Right kidney (tissue), 9 donors: ENCODE data around the gene ZNF529.
"Not testable (repeated sequence)": the region's sequence is repeated elsewhere in the genome, so short reads cannot be mapped to it uniquely, and the experiment has no call there.

Experiments used
- DNase-seq: peaks from one replicate; pipeline ENCODE4 v3.0.0-alpha.2; 2016
- long read RNA-seq, 8 donors: transcript quantifications; one replicate each; lab custom pipeline, GENCODE V29; 2026

The ZNF529 gene
- long read RNA-seq, donor 1, full-length matches to known transcripts: 1 of 21 reads
- long read RNA-seq, donor 1, partial matches to known transcripts: 20 of 21 reads
- long read RNA-seq, donor 1, other reads (novel, unspliced or antisense): 0 of 21 reads
- long read RNA-seq, donor 2: 0 reads
- long read RNA-seq, donor 3, full-length matches to known transcripts: 1 of 1 reads
- long read RNA-seq, donor 3, partial matches to known transcripts: 0 of 1 reads
- long read RNA-seq, donor 3, other reads (novel, unspliced or antisense): 0 of 1 reads
- long read RNA-seq, donor 4, full-length matches to known transcripts: 2 of 2 reads
- long read RNA-seq, donor 4, partial matches to known transcripts: 0 of 2 reads
- long read RNA-seq, donor 4, other reads (novel, unspliced or antisense): 0 of 2 reads
- long read RNA-seq, donor 5, full-length matches to known transcripts: 6 of 6 reads
- long read RNA-seq, donor 5, partial matches to known transcripts: 0 of 6 reads
- long read RNA-seq, donor 5, other reads (novel, unspliced or antisense): 0 of 6 reads
- long read RNA-seq, donor 6: 0 reads
- long read RNA-seq, donor 7: 0 reads
- long read RNA-seq, donor 8, partial matches to known transcripts: 0 of 1 reads
- long read RNA-seq, donor 8, other reads (novel, unspliced or antisense): 0 of 1 reads

- peak; percentile 95 for DNase-seq
These were observed at the start of gene ZNF529 for GRCh38 chr19:36573020-36573894. Gene ZNF529, minus strand, starts transcription at chr19:36573292. Its CDS starts 946 bp downstream, at chr19:36572346.

DNA sequence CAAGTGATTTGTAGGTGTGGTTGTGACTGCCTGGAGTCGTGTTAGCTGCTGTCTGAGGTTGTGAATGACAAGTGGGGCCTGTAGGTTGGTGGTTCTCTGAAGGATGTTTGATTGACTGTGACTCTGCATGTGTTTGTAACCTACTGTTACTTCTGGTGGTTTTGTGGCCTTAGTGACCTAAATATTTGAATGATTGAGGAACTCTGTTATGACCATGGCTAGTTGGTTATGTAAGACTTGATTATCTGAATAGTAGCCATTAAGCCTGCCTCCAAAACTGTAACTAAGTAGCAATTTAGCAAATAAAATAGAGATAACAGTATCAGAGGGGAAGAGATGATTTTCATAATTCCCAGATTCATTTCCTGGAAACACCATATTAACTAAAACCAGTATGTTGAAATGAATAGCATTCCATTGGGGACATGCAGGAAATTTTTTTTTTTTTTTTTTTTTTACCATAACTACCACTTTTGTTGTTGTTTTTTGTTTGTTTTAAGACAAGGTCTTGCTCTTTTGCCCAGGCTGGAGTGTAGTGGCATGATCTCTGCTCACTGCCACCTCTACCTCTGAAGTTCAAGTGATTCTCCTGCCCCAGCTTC lies 32.9 kb upstream of the ZNF529 start:
- no peak for DNase-seq

DNA sequence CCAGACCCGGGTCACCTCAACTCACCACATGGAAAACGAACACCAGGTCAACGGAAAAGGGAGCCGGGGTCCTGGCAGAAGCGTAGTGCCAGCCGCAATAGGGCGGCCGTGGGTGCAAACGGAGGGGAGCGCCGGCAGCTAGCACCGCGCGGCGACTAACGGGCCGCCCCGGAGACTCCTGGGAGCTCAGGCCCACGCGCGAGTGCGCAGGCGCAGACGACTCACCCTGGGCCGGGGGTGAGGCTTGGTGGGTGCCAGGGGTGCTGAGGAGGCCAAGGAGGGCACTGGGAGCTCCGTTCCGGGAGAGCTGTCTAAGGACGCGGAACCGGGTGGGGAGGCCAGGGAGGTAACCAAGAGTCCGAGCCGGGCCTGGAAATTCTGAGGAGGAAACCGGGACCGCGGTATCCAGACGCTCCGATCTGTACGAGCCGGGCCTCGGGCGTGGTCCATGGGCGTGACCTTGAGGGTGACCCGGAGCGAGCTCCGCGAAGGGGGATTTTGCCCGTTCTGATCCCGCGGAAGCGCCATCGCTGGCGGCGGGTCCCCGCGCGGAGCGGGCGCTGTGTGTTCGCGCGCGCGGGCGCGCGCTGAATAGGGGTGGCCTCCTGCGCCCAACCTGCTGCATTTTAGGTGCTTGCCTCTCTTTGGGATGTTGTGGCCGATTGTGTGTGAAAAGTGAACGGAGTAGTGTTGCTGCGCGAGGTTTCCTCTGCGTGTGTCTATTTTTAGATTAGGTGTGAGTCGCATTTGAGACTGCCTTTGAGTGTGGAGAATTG lies 32.2 kb upstream of the ZNF529 start, which contains the start of gene ZNF382:
Gene ZNF382, plus strand, starts transcription at position 213 of the 776 bp plus-strand sequence. CDS start 4,602 bp downstream, outside the sequence.
- peak; percentile 87 for DNase-seq

- DNase-seq: no peak
These were observed 31.6 kb upstream of the ZNF529 start for GRCh38 chr19:36604656-36605100.

DNA sequence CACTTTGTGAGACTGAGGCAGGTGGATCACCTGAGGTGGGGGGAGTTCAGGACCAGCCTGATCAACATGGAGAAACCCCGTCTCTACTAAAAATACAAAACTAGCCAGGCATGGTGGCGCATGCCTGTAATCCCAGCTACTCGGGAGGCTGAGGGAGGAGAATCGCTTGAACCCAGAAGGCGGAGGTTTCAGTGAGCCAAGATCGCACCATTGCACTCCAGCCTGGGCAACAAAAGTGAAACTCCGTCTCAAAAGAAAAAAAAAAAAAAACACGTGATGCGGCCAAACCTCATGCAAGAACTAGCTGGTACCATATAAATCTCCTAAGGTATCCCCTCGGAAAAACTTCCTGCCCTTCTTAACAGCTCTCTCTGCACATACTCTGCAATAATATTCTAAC lies 29.6 kb upstream of the ZNF529 start:
- not testable (repeated sequence) for DNase-seq

DNA sequence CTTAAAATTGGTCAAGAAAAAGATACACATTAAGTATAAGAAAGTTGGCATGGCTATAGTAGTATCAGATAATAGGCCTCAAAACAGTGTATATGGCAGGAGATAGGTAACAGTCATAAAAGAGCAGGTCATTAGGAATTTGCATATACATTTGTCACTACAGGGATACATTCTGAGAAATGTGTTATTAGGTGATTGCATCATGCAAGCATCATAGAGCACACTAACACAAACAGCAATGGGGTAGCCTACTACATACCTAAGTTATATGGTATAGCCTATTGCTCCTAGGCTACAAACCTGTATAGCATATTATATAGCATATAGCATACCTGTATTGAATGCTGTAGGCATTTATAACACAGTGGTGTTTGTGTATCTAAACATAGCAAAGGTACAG lies 6.2 kb upstream of the ZNF529 start:
- no peak for DNase-seq

GRCh38 chr19:36577271-36577996 lies 4.3 kb upstream of the ZNF529 start:
- no peak for DNase-seq

DNA sequence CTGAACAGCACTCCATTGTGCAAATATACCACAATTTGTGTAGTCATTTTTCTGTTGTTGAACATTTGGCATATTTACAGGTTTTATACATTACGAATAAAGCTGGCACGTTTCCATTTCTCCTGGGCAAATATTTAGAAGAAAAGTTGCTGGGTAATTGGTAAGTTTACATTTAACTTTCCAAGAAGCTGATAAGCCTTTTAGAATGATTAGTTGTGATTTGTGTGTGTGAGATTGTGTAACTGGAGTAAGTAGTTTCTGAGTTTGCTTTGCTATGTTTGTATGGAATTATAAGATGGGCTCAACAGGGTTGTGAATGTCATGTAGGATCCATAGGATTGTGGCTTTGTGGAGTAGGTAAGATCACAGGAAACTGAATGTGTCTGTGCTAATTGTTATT lies 1.6 kb upstream of the ZNF529 start:
- DNase-seq: no peak

GRCh38 chr19:36573895-36574720 lies 1.0 kb upstream of the ZNF529 start:
- DNase-seq: no peak

GRCh38 chr19:36572593-36573019 lies 486 bp downstream of the ZNF529 start:
- DNase-seq: no peak

DNA sequence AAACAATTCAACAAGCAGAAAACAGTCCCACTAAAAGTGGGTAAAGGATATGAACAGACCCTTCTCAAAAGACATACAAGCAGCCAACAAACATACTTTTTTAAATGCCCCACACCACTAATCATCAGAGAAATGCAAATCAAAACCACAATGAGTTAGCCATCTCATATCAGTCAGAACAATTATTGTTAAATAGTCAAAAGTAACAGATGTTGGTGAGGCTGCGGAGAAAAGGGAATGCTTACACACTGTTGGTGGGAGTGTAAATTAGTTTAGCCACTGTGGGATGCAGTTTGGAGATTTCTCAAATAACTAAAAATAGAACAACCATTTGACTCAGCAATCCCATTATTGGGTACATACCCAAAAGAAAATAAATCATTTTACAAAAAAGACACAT lies 8.7 kb downstream of the ZNF529 start:
- DNase-seq: no peak

DNA sequence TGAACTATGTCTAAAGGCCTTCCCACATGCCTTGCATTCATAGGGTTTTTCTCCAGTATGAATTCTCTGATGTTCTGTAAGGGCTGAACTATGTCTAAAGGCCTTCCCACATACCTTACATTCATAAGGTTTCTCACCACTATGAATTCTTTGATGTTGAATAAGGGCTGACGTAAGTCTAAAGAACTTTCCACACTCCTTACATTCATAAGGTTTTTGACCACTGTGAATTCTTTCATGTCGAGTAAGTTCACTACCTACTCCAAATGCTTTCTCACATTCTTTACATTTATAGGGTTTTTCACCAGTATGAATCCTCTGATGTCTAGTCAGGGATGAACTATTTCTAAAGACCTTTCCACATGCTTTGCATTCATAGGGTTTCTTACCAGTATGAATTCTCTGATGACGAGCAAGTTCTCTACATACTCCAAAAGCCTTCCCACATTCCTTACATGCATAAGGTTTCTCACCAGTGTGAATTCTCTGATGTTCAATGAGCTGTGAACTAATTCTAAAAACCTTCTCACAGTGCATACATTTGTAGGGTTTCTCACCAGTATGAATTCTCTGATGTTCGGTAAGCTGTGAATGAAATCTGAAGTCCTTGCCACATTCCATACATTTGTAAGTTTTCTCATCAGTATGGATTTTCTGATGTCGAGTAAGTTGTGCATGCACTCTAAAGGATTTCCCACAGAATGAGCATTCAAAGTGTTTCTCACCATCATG lies 25.9 kb downstream of the ZNF529 start:
- no peak for DNase-seq

DNA sequence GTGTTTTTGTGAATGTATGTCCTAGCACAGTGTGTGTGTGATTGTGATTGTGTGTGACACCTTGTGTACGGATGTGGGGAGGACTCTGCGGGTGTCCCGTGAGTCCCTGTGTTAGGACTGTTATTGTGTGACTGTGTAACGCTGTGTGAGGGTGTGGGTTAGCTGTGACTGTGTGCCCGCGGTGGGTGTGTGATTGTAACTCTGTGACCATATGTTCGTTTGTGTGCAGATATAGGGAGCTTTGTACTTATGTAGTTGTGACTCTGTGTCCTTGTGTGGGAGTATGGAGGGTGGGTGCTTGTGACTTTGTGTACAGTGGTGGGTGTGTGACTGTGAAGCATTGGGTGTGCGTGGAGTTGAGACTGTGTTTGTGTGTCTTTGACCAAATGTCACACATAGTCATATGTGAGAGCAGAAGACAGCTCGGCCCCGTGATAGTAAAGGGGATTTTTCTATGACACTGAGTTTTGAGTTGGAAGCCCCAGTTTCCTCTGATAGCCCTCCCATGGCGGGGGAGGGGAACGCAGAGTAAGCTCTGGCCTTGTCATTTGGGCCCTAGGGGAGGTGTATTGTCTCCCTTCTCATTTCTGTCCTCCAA lies 44.1 kb downstream of the ZNF529 start:
- no peak for DNase-seq

GRCh38 chr19:36528194-36528920 lies 44.7 kb downstream of the ZNF529 start, which contains the start of gene ZNF260:
Gene ZNF260, minus strand, starts transcription at chr19:36528271. Its CDS starts 13,033 bp downstream, at chr19:36515238.
- peak; percentile 99 for DNase-seq

GRCh38 chr19:36527873-36528193 lies 45.3 kb downstream of the ZNF529 start:
- no peak for DNase-seq

GRCh38 chr19:36527341-36527740 lies 45.8 kb downstream of the ZNF529 start:
- no peak for DNase-seq

DNA sequence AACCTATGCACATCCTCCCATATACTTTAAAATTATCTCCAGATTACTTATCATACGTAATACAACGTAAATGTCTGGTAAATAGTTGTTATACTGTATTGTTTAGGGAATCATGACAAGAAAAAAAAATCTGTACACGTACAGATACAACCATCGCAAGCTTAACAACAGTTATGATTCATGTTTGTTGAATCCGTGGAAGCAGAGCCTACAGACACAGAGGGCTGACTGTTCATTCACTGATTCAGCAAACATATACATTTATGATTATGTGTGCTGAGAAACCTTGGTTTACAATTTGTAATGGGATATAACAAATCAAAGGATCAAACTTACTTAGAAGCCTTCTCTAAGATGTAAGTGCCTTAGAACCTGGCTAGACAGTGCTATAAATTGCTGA lies 46.5 kb downstream of the ZNF529 start:
- DNase-seq: no peak

DNA sequence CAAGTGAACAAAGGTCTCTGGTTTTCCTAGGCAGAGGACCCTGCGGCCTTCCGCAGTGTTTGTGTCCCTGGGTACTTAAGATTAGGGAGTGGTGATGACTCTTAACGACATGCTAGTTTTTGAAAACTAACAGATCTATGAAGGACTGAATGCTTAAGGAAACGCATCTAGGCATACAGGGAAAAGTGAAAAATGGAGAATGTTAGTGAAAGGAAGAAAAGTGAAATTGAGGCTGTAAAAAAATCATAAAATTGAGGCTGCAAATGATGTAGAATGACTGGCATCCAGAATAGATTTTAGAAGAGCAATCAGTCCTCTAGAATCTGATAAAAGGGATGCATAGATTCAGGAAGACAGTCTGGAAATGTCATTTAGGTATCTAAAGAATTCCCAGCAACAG lies 48.5 kb downstream of the ZNF529 start:
- DNase-seq: no peak
